ENCODE data around the gene TFAP2E.

The TFAP2E gene

GRCh38 chr1:35598895-35599294 lies 25.8 kb downstream of the TFAP2E start:
- no peak for ATAC-seq

GRCh38 chr1:35599411-35599810 lies 26.3 kb downstream of the TFAP2E start:
- ATAC-seq, result no peak
- no peak for TF ChIP-seq RARB (CRISPR knock-in tag; IDR thresholded peaks at IDR 0.05)
- TF ChIP-seq GLIS3 (CRISPR knock-in tag; IDR thresholded peaks at IDR 0.05), result no peak
- no peak for TF ChIP-seq ZC3H10 (CRISPR knock-in tag; IDR thresholded peaks at IDR 0.05)
- TF ChIP-seq CSDC2 (CRISPR knock-in tag; IDR thresholded peaks at IDR 0.05), result no peak
- no peak for TF ChIP-seq POU6F1 (CRISPR knock-in tag; IDR thresholded peaks at IDR 0.05; ENCODE audit: borderline replicate concordance, low read depth)
- TF ChIP-seq PPARA (CRISPR knock-in tag; IDR thresholded peaks at IDR 0.05; ENCODE audit: borderline replicate concordance), result no peak
- no peak for TF ChIP-seq TSHZ2 (CRISPR knock-in tag; IDR thresholded peaks at IDR 0.05)
- TF ChIP-seq PATZ1 (CRISPR knock-in tag; IDR thresholded peaks at IDR 0.05; ENCODE audit: borderline replicate concordance), result no peak
- no peak for TF ChIP-seq ARNTL (CRISPR knock-in tag; IDR thresholded peaks at IDR 0.05; ENCODE audit: borderline replicate concordance, low read depth)
- no peak for TF ChIP-seq TOX (CRISPR knock-in tag; IDR thresholded peaks at IDR 0.05; ENCODE audit: borderline replicate concordance)
- TF ChIP-seq SNAI2 (CRISPR knock-in tag; IDR thresholded peaks at IDR 0.05), result no peak
- no peak for TF ChIP-seq OSR1 (CRISPR knock-in tag; IDR thresholded peaks at IDR 0.05)
- TF ChIP-seq BACH2 (CRISPR knock-in tag; IDR thresholded peaks at IDR 0.05; ENCODE audit: borderline replicate concordance), result no peak
- no peak for TF ChIP-seq ZFP3 (CRISPR knock-in tag; IDR thresholded peaks at IDR 0.05)
- TF ChIP-seq ZNF8 (CRISPR knock-in tag; IDR thresholded peaks at IDR 0.05), result no peak
- no peak for TF ChIP-seq ZNF70 (CRISPR knock-in tag; IDR thresholded peaks at IDR 0.05)

More at GRCh38 chr1:35598895-35599294, 25.8 kb downstream of the TFAP2E start:
- TF ChIP-seq ZFP3 (CRISPR knock-in tag; IDR thresholded peaks at IDR 0.05) (no peak), TOX (CRISPR knock-in tag; IDR thresholded peaks at IDR 0.05; ENCODE audit: borderline replicate concordance) (no peak), ISL1 (CRISPR knock-in tag; IDR thresholded peaks at IDR 0.05) (no peak), ESRRG (CRISPR knock-in tag; IDR thresholded peaks at IDR 0.05) (no peak), POU6F1 (CRISPR knock-in tag; IDR thresholded peaks at IDR 0.05; ENCODE audit: borderline replicate concordance, low read depth) (no peak), GLIS3 (CRISPR knock-in tag; IDR thresholded peaks at IDR 0.05) (no peak), ARNTL (CRISPR knock-in tag; IDR thresholded peaks at IDR 0.05; ENCODE audit: borderline replicate concordance, low read depth) (no peak), CSDC2 (CRISPR knock-in tag; IDR thresholded peaks at IDR 0.05) (no peak), OSR1 (CRISPR knock-in tag; IDR thresholded peaks at IDR 0.05) (no peak), ZNF8 (CRISPR knock-in tag; IDR thresholded peaks at IDR 0.05) (no peak), TCF4 (CRISPR knock-in tag; IDR thresholded peaks at IDR 0.05; ENCODE audit: borderline replicate concordance) (no peak), BACH2 (CRISPR knock-in tag; IDR thresholded peaks at IDR 0.05; ENCODE audit: borderline replicate concordance) (no peak), RARB (CRISPR knock-in tag; IDR thresholded peaks at IDR 0.05) (no peak), ZC3H10 (CRISPR knock-in tag; IDR thresholded peaks at IDR 0.05) (no peak), ZFP30 (CRISPR knock-in tag; IDR thresholded peaks at IDR 0.05) (no peak)

- no peak for ATAC-seq
- no peak for TF ChIP-seq OSR1 (CRISPR knock-in tag; IDR thresholded peaks at IDR 0.05)
- TF ChIP-seq TOX (CRISPR knock-in tag; IDR thresholded peaks at IDR 0.05; ENCODE audit: borderline replicate concordance), result no peak
- TF ChIP-seq ZFP3 (CRISPR knock-in tag; IDR thresholded peaks at IDR 0.05), result no peak
- no peak for TF ChIP-seq TSHZ2 (CRISPR knock-in tag; IDR thresholded peaks at IDR 0.05)
- no peak for TF ChIP-seq ISL1 (CRISPR knock-in tag; IDR thresholded peaks at IDR 0.05)
- no peak for TF ChIP-seq CREB5 (CRISPR knock-in tag; IDR thresholded peaks at IDR 0.05; ENCODE audit: low read depth)
- no peak for TF ChIP-seq ZNF70 (CRISPR knock-in tag; IDR thresholded peaks at IDR 0.05)
- no peak for TF ChIP-seq ZNF565 (CRISPR knock-in tag; conservative IDR thresholded peaks at IDR 0.05; ENCODE audit: low read depth)
- no peak for TF ChIP-seq ZC3H10 (CRISPR knock-in tag; IDR thresholded peaks at IDR 0.05)
- TF ChIP-seq GLIS3 (CRISPR knock-in tag; IDR thresholded peaks at IDR 0.05), result no peak
- no peak for TF ChIP-seq CSDC2 (CRISPR knock-in tag; IDR thresholded peaks at IDR 0.05)
- TF ChIP-seq PATZ1 (CRISPR knock-in tag; IDR thresholded peaks at IDR 0.05; ENCODE audit: borderline replicate concordance), result no peak
Measured at GRCh38 chr1:35600593-35600992, 27.5 kb downstream of the TFAP2E start.

Data from SK-N-SH treated with all-trans-retinoic acid at 6 μM for 48 hours (cell line).